Spleen (tissue), 7 donors: Measurements from ENCODE around the gene TMEM140.

ENCODE experiments used
- CTCF ChIP-seq, 11 experiments: fragments of 200-600 bp in 7 of 11; fragments of 450-650 bp in 4 of 11; sonication (generic) in 4 of 11; IDR thresholded peaks in 8 of 11; conservative IDR thresholded peaks in 3 of 11; 1 replicate in 7 of 11; 2 replicates in 4 of 11; pipeline versions ENCODE4 v1.4.0 to v1.8.0; 2016 to 2021; ENCODE audit warnings: antibody characterized with exemption in 11 of 11, inconsistent platforms in 4 of 11, mild to moderate bottlenecking in 1 of 11
- POLR2A ChIP-seq, 3 donors: fragments of 450-650 bp; IDR thresholded peaks; one replicate each; pipeline ENCODE4 v1.5.1; 2017; ENCODE audit warnings: antibody characterized with exemption in 3 of 3, mild to moderate bottlenecking in 1 of 3
- POLR2AphosphoS5 ChIP-seq, 3 donors: sonication (generic); formaldehyde crosslinking; IDR thresholded peaks; one replicate each; pipeline ENCODE4 v1.5.1; 2017; ENCODE audit warnings: antibody characterized with exemption in 3 of 3
- donor health status: DM: no; HTN: no; CAD: no; lungs with moderate emphysema.
- donor health status: DM: no; HTN: no; CAD: no.
- donor health status: DM: no; HTN: no; CAD: no.

GRCh38 chr7:135205850-135206249 is 58.0 kb downstream of the TMEM140 start:
- TF ChIP-seq CTCF (IDR thresholded peaks at IDR 0.05 in 8 of 11, conservative IDR thresholded peaks at IDR 0.05 in 3 of 11) (no peak), POLR2A (IDR thresholded peaks at IDR 0.05) (no peak), POLR2AphosphoS5 (IDR thresholded peaks at IDR 0.05) (no peak)
